Naive B cell (primary cell): Measurements from ENCODE around the gene DEFB114. TPM values are rescaled to one million over a fixed set of nuclear protein-coding genes. Genes with fewer than 3 reads are reported as not detected.

Experiments
- ATAC-seq, 2 donors: fragments of 150-1000 bp; cut with Tn5 transposase; 2 replicates each; pipeline ENCODE4 v1.10.0; 2021; ENCODE audit warnings: low read depth in 2 of 2, mild to moderate bottlenecking in 2 of 2, moderate library complexity in 2 of 2
- DNase-seq: peaks from one replicate; pipeline ENCODE4 v3.0.0; 2022
- H3K27ac Mint-ChIP-seq, 6 donors: one replicate each; pipeline ENCODE4 v1.8.0; 2020 to 2022; ENCODE audit warnings: mild to moderate bottlenecking in 6 of 6, mixed read lengths in 6 of 6, moderate library complexity in 5 of 6, inconsistent platforms in 2 of 6
- H3K27me3 Mint-ChIP-seq, 3 donors: one replicate each; pipeline ENCODE4 v1.8.0; 2021 to 2022; ENCODE audit warnings: mixed read lengths in 3 of 3, mild to moderate bottlenecking in 1 of 3
- H3K36me3 Mint-ChIP-seq, 2 donors: one replicate each; pipeline ENCODE4 v1.8.0; 2020 to 2022; ENCODE audit warnings: mixed read lengths in 2 of 2, inconsistent platforms in 1 of 2, mild to moderate bottlenecking in 1 of 2
- H3K4me1 Mint-ChIP-seq, 3 donors: one replicate each; pipeline ENCODE4 v1.8.0; 2020 to 2022; ENCODE audit warnings: mixed read lengths in 3 of 3, inconsistent platforms in 1 of 3, mild to moderate bottlenecking in 1 of 3, moderate library complexity in 1 of 3
- H3K4me3 Mint-ChIP-seq, 8 donors: one replicate each; pipeline ENCODE4 v1.8.0; 2020 to 2022; ENCODE audit warnings: mild to moderate bottlenecking in 8 of 8, mixed read lengths in 8 of 8, moderate library complexity in 8 of 8, inconsistent platforms in 2 of 8
- H3K9me3 Mint-ChIP-seq, 7 donors: one replicate each; pipeline ENCODE4 v1.8.0; 2020 to 2022; ENCODE audit warnings: mixed read lengths in 7 of 7, mild to moderate bottlenecking in 5 of 7, inconsistent platforms in 2 of 7, moderate library complexity in 1 of 7
- polyA plus RNA-seq, 6 donors: library from polyadenylated mRNA; unstranded; fragments of 300-500 nt; fragmentation: Illumina TruSeq; gene quantifications; one replicate each; pipeline ENCODE4 v1.2.3, GENCODE V29; 2021; ENCODE audit warnings: low read depth in 6 of 6

The DEFB114 gene
- polyA plus RNA-seq, 6 donors from 2014 or later, result not detected

- H3K4me1 Mint-ChIP-seq, result no peaks in the 10 kb centered on the region
- ATAC-seq (no peak), DNase-seq (no peak)
- H3K4me3 Mint-ChIP-seq, result no peak overlapping the region
- peaks cover 0 to 10% (median 0%) of the 10 kb centered on the region in 7 donors for H3K9me3 Mint-ChIP-seq
- no peaks in the 10 kb centered on the region for H3K27me3 Mint-ChIP-seq
- H3K27ac Mint-ChIP-seq, result no peak overlapping the region
- H3K36me3 Mint-ChIP-seq, result no peaks in the 10 kb centered on the region
Observed at GRCh38 chr6:49919935-49920644, 43.9 kb downstream of the DEFB114 start.

- H3K4me3 Mint-ChIP-seq, result no peak overlapping the region
- no peak overlapping the region for H3K27ac Mint-ChIP-seq
- no peaks in the 10 kb centered on the region for H3K4me1 Mint-ChIP-seq
- DNase-seq (no peak), ATAC-seq (no peak)
- peaks cover 0 to 10% (median 0%) of the 10 kb centered on the region in 7 donors for H3K9me3 Mint-ChIP-seq
- no peaks in the 10 kb centered on the region for H3K36me3 Mint-ChIP-seq
- no peaks in the 10 kb centered on the region for H3K27me3 Mint-ChIP-seq
Observed at GRCh38 chr6:49919261-49919660, 44.7 kb downstream of the DEFB114 start.

GRCh38 chr6:49918787-49919186 is 45.2 kb downstream of the DEFB114 start:
- peaks cover 0 to 10% (median 0%) of the 10 kb centered on the region in 7 donors for H3K9me3 Mint-ChIP-seq

GRCh38 chr6:49915035-49915434 is 48.9 kb downstream of the DEFB114 start:
- no peak overlapping the region for H3K4me3 Mint-ChIP-seq
- ATAC-seq (no peak), DNase-seq (no peak)
- no peaks in the 10 kb centered on the region for H3K36me3 Mint-ChIP-seq
- H3K4me1 Mint-ChIP-seq, result no peaks in the 10 kb centered on the region
- no peaks in the 10 kb centered on the region for H3K27me3 Mint-ChIP-seq
- H3K27ac Mint-ChIP-seq, result no peak overlapping the region
- peaks cover 0 to 6% (median 0%) of the 10 kb centered on the region in 7 donors for H3K9me3 Mint-ChIP-seq

More at GRCh38 chr6:49918787-49919186, 45.2 kb downstream of the DEFB114 start:
- ATAC-seq (no peak), DNase-seq (no peak)
- Mint-ChIP-seq H3K36me3 (no peaks in the 10 kb centered on the region), H3K27ac (no peak overlapping the region), H3K27me3 (no peaks in the 10 kb centered on the region), H3K4me1 (no peaks in the 10 kb centered on the region), H3K4me3 (no peak overlapping the region)

- Mint-ChIP-seq H3K4me3 (no peak overlapping the region), H3K27ac (no peak overlapping the region), H3K9me3 (peaks cover 0 to 6% (median 0%) of the 10 kb centered on the region in 7 donors), H3K27me3 (no peaks in the 10 kb centered on the region), H3K36me3 (no peaks in the 10 kb centered on the region), H3K4me1 (no peaks in the 10 kb centered on the region)
- DNase-seq (no peak), ATAC-seq (no peak)
Observed at GRCh38 chr6:49913636-49914375, 50.2 kb downstream of the DEFB114 start.

GRCh38 chr6:49912196-49912595 is 51.8 kb downstream of the DEFB114 start:
- Mint-ChIP-seq H3K9me3 (peaks cover 0 to 3% (median 0%) of the 10 kb centered on the region in 7 donors), H3K27ac (no peak overlapping the region), H3K36me3 (no peaks in the 10 kb centered on the region), H3K4me3 (no peak overlapping the region), H3K4me1 (no peaks in the 10 kb centered on the region), H3K27me3 (no peaks in the 10 kb centered on the region)
- DNase-seq, result no peak
- ATAC-seq, result no peak

GRCh38 chr6:49911252-49911651 is 52.7 kb downstream of the DEFB114 start:
- ATAC-seq, result no peak
- Mint-ChIP-seq H3K27ac (no peak overlapping the region), H3K36me3 (no peaks in the 10 kb centered on the region), H3K4me3 (no peak overlapping the region), H3K27me3 (no peaks in the 10 kb centered on the region), H3K4me1 (no peaks in the 10 kb centered on the region), H3K9me3 (no peaks in the 10 kb centered on the region)
- DNase-seq, result no peak

Other genes starting within 250 kb of the DEFB114 start
- not detected for gene CRISP3, start 219.8 kb downstream of the DEFB114 start, polyA plus RNA-seq
- gene PGK2, start 176.9 kb downstream of the DEFB114 start, polyA plus RNA-seq, result not detected
- not detected for gene CRISP1, start 97.6 kb downstream of the DEFB114 start, polyA plus RNA-seq
- gene DEFB113, start 5.5 kb upstream of the DEFB114 start, polyA plus RNA-seq, result not detected
- gene DEFB110, start 57.8 kb upstream of the DEFB114 start, polyA plus RNA-seq, result not detected
- not detected for gene DEFB112, start 85.8 kb upstream of the DEFB114 start, polyA plus RNA-seq